Transverse colon (tissue), 3 donors: Measurements from ENCODE around the gene SEPHS1.

Source experiments
- CTCF ChIP-seq, 5 experiments: fragments of 200-600 bp in 3 of 5; fragments of 450-650 bp in 2 of 5; sonication (generic) in 3 of 5; IDR thresholded peaks; 1 replicate in 2 of 5; 2 replicates in 3 of 5; pipeline ENCODE4 v1.5.1; 2016 to 2017; ENCODE audit warnings: antibody characterized with exemption in 5 of 5, inconsistent platforms in 3 of 5, mild to moderate bottlenecking in 2 of 5, moderate library complexity in 1 of 5
- EP300 ChIP-seq: sonication (generic); formaldehyde crosslinking; IDR thresholded peaks from one replicate; pipeline ENCODE4 v1.6.1; 2017; ENCODE audit warnings: antibody characterized with exemption, low read depth
- POLR2A ChIP-seq: fragments of 450-650 bp; IDR thresholded peaks from one replicate; pipeline ENCODE4 v1.6.1; 2016; ENCODE audit warnings: antibody characterized with exemption, mild to moderate bottlenecking, moderate library complexity

- TF ChIP-seq POLR2A (no peak), CTCF (IDR thresholded peaks at IDR 0.05) (no peak), EP300 (no peak)
These were observed 1.0 kb downstream of the SEPHS1 start for GRCh38 chr10:13347043-13347499.
